NCI-H510A (cell line): ENCODE results near the gene OR10AD1.
A peak's percentile ranks its signal among the peaks of the same experiment; 100 is the strongest.

Source experiments
- DNase-seq: peaks from one replicate; lab custom pipeline; 2025; lab: John Stamatoyannopoulos, UW

Gene OR10AD1

DNA sequence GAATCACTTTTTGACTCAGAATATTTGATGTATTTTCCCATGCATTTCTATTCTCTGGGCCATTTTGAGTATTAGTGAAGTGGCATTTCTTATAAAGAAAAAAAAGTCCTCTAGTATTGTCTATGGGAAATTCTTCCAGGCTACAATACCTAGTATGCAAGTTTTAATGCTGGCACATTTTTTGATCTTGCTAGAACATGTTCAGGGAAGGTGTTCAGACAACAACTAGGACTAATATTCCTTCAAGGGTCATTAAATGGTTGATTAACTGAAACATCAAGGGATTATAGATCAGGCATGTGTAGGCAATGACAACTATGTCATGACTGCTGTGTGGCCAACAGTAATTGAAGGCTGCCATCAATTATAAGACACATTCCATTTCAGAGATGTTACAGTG is 12.0 kb downstream of the OR10AD1 start:
- no peak for DNase-seq

DNA sequence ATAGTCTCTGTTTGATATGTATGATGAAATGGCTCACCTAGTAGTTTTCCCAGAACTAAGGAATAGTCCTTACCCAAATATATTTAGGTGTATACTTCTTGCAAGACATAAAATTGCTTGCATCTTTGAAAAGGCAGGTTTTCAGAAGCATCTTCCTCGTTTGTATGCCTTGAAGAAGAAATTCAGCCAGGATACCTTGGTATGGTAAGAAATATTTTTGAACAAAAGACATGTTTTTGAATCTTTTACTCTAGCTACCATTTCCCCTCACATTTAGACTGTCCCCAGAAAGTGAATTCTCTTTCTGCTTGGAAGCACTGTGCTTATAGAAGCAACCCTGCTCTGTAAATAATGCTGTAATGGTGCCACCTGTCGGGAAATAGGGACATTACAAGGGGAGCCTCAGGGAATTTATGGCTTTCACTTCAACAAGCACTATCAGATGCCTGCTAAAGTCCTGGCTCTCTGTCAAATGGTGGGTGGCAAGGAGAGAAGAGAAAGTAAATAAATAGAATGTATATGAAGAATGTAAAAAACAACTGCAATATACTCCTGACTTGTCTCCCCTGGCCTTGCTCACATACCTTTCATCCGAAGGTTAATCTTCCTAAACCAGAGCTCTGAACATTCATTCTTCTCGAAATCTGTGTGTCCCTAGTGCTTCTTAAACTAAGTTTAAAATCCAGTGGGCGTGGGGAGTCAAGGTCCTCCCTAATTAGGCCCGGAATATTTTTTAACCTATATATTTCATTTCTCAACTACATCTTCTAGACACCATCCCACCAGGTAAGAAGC is 13.6 kb downstream of the OR10AD1 start:
- peak; percentile 13 for DNase-seq

DNA sequence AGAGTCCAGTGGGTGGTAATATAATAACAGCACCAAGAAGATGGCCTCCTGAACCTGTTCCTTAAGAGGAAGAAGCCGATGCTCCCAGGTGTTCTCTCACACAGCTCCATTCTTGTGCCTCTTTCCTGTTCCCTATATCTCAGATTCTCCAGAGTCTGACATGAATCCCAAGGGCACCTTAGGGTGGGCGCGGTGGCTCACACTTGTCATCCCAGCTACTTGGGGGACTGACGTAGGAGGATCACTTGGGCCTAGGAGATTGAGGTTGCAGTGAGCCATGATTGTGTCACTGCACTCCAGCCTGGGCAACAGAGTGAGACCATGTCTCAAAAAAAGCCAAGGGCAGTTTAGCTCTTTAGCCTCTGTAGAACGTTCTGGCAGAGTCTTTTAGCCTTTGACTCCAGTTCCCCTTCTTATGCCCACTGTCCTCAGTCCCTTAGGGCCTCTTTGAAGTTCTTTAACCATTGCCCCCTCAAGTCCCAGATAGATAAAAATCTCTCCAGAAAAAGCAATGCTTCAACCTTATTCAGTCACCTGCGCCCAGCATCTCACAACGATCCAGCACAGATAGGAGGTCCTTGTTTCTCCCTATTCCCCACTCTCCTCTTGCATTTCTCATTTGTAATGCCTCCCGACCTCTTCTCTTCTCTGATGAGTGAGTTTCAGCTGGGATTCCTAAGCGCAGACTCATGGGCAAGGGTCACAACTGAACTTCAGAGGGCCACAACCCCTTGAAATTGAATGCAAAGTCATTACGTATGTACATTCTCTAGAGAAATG is 15.0 kb downstream of the OR10AD1 start:
- DNase-seq: no peak

DNA sequence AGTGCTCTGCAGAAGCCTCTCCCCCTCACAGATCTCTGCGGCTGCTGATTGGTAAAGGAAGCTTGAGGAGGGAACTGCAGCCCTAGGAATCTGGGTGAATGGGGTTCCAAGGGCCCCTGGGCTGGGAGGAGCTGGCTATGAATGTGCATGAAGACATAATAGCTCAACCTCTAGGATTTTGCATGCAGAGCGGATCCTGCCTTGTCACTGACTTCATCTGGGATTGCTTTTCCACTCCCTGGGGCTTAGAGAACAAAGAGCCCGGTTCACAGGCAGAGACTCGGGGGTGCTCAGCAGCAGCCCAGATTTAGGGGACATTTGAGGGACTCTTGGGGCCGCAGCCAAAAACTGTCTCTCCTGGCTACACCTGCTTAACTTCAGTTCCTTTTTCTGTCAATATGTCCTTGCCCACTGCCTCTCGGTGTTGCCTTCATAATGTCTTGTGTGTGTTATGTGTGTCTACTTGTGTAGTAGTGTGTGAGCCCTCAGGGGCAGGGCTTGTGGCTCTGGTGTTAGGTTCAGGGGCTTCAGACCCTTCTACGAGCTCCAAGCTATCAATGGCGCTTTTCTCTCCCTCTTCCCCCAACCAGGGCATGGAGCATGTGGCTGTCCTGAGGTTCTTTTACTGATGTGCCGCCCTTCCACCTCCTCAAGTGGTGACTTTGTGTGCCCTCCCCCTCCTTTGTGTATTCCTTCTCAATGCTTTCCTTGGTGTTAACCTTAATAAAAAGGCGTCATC is 17.7 kb downstream of the OR10AD1 start:
- DNase-seq: no peak

DNA sequence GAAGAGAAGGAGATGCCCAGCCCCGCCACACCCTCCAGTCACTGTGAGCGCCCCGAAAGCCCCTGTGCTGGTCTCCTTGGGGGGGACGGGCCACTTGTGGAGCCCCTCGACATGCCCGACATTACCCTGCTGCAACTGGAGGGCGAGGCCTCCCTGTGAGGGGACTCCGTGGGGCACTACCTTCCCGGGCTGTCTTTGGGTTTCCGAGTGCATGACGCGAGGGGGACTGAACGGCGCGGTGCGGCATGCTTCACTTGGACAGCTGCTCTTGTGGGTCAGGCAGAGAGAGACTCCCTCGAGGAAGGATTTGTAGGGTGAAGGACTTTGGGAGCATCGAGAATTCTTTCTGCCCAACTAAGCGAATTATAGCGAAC is 18.6 kb downstream of the OR10AD1 start:
- DNase-seq: no peak

DNA sequence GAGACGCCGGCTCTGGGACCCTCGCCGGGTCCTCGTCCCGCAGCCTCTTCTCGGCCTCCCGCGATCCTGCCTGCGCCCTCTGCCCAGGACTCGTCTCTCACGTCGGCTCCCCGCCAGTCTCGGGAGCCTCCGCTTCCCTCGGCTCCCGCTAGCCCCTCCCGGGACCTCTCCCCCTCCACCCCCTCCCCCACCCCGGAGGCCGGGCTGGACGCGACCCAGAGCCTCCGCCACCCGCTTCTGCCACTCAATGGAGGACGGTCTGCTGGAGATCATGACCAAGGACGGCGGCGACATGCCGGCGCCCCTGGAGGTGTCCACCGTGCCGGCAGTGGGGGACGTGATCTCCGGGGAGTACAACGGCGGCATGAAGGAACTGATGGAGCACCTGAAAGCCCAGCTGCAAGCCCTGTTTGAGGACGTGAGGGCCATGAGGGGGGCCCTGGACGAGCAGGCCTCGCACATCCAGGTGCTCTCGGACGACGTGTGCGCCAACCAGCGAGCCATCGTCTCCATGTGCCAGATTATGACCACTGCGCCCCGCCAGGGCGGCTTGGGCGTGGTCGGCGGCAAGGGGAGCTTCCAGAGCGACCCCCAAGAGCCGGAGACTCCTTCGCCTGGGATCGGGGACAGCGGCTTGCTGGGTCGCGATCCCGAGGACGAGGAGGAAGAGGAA is 19.1 kb downstream of the OR10AD1 start:
- no peak for DNase-seq

DNA sequence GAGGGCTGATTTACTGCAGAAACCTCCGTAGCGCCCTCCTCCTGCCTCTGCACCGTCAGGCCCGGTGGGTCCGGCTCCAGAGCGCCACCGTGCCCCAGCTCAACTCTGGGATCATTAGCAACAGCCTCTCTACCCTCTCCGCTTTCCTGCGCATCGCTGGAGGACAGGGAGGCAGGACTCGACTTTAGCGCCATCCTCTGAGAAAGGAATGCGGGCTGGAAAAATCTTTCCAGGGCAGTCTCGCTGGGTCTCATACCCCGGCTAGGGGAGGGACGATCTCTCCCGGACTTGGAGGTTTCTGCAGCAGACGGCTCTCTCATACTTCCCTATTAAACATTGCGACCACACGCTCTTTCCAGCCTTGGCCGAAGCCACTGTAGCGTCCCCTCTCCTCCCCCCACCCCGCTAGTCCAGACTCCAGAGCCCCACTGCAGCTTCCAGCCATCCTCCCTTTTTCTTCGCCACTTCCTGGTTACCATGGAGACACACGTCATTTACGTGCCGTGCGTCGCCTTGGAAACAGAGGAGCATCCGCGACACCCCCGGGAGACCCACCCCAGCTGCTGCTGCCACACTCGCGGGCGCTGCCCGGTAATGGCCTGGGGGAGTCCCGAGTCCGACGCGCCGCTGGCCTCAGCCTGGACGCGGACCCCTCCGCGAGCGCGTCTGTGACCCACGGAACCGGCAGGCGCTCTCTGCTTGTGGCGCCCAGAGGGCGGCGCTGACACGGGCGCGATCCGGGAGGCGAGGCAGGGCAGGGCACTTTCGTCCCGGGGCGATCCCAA is 19.8 kb downstream of the OR10AD1 start, which contains the start of gene CCDC184:
Gene CCDC184 (plus strand): TSS at position 554 of the 785 bp plus-strand sequence. CDS start 479 bp downstream, outside the sequence.
- DNase-seq: peak; percentile 60

DNA sequence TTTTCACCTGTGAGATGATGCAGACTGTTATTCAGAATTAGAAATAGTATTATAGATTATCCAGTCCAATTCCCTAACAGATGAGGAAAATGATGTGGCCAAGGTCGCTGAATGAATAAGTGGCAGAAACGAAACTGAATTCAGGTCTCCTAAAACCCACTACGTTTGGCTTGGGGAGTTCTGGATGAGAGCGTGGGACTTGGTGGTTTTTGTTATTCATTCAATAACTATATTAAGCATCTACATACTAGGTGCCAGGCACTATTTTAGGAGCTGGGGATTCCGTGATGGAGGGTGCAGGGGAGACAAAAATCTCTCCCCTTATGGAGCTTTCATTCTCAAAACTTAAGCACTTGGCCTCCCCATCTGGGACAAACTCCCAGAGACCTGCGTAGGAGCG is 20.5 kb downstream of the OR10AD1 start:
- no peak for DNase-seq

DNA sequence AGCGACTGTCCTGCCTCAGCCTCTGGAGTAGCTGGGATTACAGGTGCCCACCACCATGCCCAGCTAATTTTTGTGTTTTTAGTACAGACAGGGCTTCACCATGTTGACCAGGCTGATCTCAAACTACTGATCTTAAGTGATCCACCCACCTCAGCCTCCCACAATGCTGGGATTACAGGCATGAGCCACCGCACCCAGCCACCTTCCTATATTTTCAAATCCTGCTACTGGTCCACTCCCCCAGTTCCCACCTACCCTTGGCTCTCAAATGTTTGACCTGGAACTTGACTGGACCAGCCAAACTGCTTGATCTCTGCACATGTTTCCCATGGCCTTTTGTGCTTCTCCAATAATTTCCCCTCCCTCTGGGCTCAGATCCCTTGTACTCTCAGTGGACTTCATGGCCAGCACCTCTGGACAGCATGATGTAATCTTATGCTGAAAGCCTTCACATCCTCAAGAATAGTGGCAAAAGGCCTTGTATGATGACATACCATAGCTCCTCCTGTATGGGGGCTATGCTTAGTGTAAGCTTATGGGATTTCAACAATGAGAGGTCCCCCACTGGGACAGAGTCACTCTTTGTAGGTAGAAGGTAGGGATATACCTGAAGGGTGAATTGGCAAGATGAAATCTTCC is 22.1 kb downstream of the OR10AD1 start:
- DNase-seq: no peak

DNA sequence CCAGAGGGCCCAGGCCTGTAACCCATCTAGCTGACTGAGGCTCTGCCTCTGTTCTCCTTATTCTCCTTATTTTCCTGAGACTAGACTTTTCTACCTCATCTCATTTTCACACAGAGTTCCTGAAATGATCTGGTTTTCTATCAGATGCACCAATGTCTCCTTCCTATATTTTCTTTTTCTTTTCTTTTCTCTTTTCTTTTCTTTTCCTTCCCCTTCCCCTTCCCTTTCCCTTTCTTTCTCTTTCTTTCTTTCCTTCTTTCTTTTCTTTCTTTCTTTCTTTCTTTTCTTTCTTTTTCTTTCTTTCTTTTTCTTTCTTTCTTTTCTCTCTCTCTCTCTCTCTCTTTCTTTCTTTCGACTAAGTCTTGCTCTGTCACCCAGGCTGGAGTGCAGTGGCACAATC is 22.7 kb downstream of the OR10AD1 start:
- no peak for DNase-seq

DNA sequence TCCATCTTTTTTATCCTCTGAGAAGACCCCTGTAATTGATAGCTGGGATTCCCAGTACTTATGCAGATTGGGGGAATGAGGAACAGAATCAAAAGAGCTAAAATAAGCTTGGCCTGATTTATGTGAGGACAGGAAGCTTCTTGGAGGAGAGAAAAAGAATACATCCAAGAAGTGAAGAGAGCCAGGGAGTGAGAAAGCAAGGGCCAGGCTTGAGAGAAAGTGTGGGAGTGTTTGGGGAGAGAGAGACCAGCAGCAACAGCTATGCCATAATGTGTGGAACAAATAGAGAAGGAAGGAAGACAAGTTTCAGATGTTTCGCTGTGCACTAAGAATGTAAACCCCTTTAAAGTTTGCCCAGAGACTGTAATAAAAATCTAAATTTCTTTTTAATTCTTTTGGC is 23.6 kb downstream of the OR10AD1 start:
- no peak for DNase-seq

DNA sequence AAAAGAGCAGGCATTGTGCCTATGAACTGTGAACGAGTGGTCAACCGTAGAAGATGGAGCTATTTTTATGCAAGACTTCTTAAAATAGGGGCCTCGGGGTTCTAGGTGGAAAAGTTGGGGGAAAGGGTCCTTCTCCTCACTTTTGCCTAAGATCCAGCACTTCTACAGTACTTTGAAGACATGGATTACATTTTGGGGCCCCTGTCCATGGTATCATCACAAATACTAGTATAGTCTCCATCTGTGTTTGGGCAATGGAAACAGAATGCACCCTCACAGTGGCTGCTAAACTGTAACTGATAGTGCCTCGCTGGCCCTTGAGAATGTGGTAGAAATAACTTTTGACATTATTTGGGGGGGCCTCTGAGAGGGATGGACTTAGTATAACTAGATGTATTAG is 25.1 kb downstream of the OR10AD1 start:
- no peak for DNase-seq

DNA sequence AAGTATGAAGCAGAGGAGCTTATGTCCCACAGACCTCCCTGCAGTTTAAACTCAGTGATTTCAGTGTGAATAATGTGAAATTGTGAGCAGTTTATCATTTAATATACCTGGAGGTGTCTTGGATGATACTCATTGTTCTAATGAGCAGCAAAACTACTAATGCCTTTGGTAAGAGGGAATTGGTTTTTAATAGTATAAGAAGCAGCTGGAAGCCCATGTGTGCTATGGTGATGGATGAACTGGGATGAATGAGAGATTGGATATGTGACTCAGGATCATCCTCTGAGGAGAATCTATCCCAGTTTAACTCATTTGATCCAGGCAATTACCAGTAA is 26.7 kb downstream of the OR10AD1 start:
- no peak for DNase-seq

DNA sequence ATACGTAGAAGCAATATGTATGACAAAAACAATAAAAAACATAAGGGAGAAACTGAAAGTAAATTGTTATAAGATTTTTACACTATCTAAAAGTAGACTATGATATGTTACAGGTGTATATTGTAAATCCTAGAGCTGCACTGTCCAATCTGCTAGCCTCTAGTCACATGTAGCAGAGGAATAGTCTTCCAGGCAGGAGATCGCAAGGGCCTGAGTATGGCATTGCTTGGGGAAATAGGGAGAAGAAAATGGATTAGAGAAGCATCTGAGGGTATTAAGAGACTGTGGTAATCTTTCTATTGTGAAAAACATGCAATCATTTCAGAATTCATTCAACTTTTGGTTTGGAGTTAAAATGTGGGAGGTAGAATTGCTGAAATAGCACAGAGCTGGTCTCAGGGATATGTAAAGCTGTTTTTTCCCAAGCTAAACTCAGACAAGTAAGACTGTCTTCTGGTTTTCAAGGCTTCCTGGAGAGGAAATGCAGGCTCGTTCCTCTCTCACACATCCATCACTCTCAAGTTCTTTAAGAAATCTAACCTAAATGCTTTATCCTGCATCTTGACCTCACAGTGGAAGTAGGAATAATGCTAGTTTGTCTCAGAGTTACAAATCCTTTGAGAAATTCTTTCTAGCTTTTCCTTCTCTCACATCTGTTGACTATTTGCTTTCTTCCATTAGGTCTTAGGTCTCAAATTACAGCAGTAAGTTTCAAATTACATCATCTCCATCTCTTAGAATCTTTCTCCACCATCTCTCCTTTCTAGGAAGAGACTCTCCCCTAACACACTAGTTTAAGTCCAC is 27.3 kb downstream of the OR10AD1 start:
- DNase-seq: no peak

DNA sequence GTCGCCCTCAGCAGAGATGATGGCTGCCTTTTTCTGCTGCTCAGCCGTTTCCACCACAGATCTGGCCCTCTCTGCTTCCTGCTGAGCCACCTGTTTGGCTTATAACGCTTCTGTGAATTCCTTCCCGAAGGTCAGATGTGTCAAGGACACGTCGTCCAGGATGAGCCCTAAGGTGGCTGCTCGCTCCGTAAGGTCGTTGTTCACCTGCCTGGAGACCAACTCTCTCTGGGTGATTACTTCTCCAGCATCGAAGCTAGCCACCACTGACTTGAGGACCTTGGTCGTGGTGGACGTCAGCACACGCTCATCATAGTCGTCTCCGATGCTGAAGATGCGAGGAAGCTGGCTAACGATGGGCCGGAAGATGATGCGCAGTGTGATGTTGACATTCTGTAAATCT is 34.1 kb downstream of the OR10AD1 start:
- no peak for DNase-seq

DNA sequence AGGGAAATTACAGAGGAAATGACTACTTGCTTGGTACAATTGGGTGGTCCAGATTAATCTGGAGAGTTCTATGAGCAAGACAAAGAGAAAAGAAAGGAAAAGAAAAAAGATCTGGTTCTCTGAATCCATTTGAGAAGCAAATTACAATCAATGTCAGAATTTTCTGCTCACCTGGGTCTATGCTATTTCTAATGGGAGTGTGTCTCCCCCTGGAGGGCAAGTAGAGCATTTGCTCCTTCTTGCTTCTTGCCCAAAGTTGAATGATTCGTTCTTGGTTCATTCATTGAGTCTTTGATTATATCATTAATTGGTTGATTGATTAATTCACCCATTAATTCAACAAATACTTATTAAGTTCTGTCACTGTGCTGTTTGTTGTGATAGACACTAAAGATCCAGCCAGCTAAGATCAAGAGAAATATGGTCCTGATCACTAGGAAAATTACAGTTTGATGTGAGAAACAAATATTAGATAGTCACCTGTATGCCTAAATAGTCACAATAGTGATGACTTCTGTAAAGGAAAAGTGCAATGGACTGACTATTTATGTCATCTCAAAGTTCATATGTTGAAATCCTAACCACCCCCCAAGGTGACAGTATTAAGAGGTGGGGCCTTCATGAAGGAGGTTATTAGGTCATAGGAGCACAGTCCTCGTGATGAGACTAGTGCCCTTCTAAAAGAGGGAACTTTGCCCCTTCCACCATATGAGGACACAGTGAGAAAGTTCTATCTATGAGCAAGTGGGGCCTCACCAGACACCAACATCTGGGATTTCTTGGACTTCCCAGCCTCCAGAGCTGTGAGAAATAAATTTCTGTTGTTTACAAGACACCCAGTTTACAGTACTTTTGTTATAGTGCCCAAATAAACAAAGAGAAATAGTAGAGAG is 37.8 kb downstream of the OR10AD1 start:
- DNase-seq: peak; percentile 3

DNA sequence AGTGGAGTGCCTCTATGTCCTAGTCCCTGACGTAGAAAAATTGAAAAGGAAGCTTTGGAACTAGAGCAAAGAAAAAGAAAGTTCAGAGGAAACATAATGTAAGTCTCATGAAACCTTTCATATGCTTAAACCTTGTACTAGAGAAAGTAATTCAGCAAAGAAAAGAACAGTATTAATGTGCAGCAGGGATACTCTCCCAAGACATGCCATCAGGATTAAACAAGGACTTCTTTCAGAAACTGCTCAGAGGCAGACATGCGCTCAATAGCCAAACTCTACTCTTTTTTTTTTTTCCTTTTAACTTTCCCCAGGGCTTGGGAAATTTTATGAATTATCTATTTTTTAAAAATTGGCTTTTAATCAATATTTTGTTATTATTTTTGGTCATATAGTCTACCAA is 38.6 kb downstream of the OR10AD1 start:
- DNase-seq: no peak

DNA sequence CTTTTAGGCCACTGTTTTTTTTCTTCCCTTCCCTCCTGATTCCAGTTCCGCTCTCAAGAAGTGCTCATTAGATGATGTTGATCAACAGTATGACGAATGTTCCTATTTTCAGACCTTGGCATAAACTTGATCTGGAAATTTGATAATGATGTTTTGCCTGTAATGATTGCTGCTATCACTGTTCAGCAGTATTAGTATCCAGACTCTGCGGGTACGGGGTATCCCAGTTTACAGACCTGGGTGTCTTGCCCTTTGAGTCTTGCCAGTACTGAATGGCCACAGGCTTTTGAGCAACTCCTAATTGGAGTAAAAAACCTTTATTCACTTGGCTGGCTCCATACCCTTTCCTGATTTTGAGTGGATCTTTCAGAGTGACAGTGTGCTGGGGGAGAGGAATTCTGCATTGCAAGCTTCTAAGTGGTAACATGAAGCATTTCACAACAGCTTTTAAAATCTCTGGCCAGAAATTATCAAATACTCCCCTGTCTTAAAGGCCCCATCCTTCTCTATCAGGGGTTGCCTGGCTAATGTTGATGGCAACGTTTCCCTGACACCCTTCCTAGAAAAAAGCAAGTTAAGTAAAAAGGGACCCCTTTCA is 39.8 kb downstream of the OR10AD1 start:
- DNase-seq: no peak

DNA sequence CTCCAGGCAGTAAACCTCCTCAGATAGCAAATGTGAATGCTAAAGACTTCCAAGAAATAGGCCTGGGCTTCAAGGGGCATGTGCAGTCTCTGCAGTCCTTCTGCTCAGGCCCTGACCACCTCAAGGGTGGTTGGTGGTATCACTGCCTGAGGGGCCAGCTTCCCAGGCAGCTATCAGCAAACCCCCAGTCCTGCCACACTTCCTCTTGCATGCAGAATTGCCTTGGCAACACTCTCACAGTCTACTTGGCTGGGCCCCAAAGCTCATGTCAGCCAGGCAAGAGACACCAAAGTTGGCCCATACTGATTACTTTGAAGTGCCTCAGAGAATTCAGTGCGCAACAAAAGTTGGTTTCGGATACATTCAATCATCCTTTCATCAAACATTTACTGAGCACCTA is 42.3 kb downstream of the OR10AD1 start:
- no peak for DNase-seq
